Upper lobe of left lung (tissue), 6 donors: ENCODE results near the gene ABLIM3. TPM values are rescaled to one million over a fixed set of nuclear protein-coding genes. Genes with fewer than 3 reads are reported as not detected.
A peak's percentile ranks its signal among the peaks of the same experiment; 100 is the strongest.

Experiments used
- ATAC-seq, 2 donors: fragments of 200-7000 bp; cut with Tn5 transposase; one replicate each; pipeline ENCODE4 v1.9.1; 2022; ENCODE audit warnings: mild to moderate bottlenecking in 2 of 2, moderate library complexity in 2 of 2; ENCODE audit not compliant: low FRiP score in 2 of 2
- DNase-seq, 2 donors: peaks; one replicate each; pipeline ENCODE4 v3.0.0-alpha.2; 2019 to 2020
- H3K27ac ChIP-seq, 4 donors: fragments of 200-600 bp; sonication (generic); one replicate each; pipeline ENCODE4 v1.5.1; 2016 to 2019
- H3K27me3 ChIP-seq, 4 donors: fragments of 200-600 bp; sonication (generic); one replicate each; pipeline ENCODE4 v1.5.1; 2017 to 2019
- H3K36me3 ChIP-seq, 4 donors: fragments of 200-600 bp; sonication (generic); one replicate each; pipeline ENCODE4 v1.5.1; 2016 to 2019
- H3K4me1 ChIP-seq, 4 donors: fragments of 200-600 bp; sonication (generic); one replicate each; pipeline ENCODE4 v1.5.1; 2018 to 2019
- H3K4me3 ChIP-seq, 4 donors: fragments of 200-600 bp; sonication (generic); one replicate each; pipeline ENCODE4 v1.5.1; 2017 to 2019; ENCODE audit warnings: mild to moderate bottlenecking in 2 of 4, moderate library complexity in 1 of 4
- H3K9me3 ChIP-seq, 4 donors: fragments of 200-600 bp; sonication (generic); one replicate each; pipeline ENCODE4 v1.5.1; 2018 to 2019
- CTCF ChIP-seq, 6 experiments: fragments of 450-650 bp in 4 of 6; fragments of 200-600 bp in 2 of 6; sonication (generic) in 2 of 6; IDR thresholded peaks; one replicate each; pipeline ENCODE4 v1.5.1; 2016 to 2019; ENCODE audit warnings: antibody characterized with exemption in 6 of 6
- EP300 ChIP-seq, 4 donors: sonication (generic); formaldehyde crosslinking; IDR thresholded peaks; one replicate each; pipeline ENCODE4 v1.5.1; 2017; ENCODE audit warnings: antibody characterized with exemption in 4 of 4, control low read depth in 2 of 4
- POLR2A ChIP-seq, 4 donors: fragments of 450-650 bp; IDR thresholded peaks; one replicate each; pipeline ENCODE4 v1.5.1; 2016 to 2017; ENCODE audit warnings: antibody characterized with exemption in 4 of 4, mild to moderate bottlenecking in 2 of 4
- POLR2AphosphoS5 ChIP-seq, 2 donors: sonication (generic); formaldehyde crosslinking; IDR thresholded peaks; one replicate each; pipeline ENCODE4 v1.5.1; 2017; ENCODE audit warnings: antibody characterized with exemption in 2 of 2
- WGBS, 2 donors: methylation state at CpG; one replicate each; pipeline ENCODE4 v1.1.5; 2017 to 2018; 5-methylcytosine and 5-hydroxymethylcytosine counted together
- total RNA-seq, 6 donors: library from RNA; depleted of rRNA in 4 of 6; stranded (reverse); fragments of >200 nt in 4 of 6; gene quantifications; one replicate each; pipeline versions ENCODE4 v1.1.0 to v1.2.1, GENCODE V29; 2016 to 2021
- donor health status: DM: no; HTN: no; CAD: no; lungs with moderate emphysema.
- donor health status: DM: no; HTN: yes; CAD: no; lungs with severe emphysema.

ABLIM3 gene
- total RNA-seq, 6 donors from 2014 or later, result 7.2 to 38.0 (median 21.0) TPM

- Histone ChIP-seq H3K9me3 (no peaks in the 10 kb centered on the region), H3K27me3 (no peaks in the 10 kb centered on the region), H3K4me1 (peaks cover 5 to 23% (median 17%) of the 10 kb centered on the region in 4 donors), H3K36me3 (peaks cover 0 to 9% (median 3%) of the 10 kb centered on the region in 4 donors), H3K27ac (no peak overlapping the region), H3K4me3 (no peak overlapping the region)
- WGBS, 2 donors, result 43 to 61% methylated on average over 2 of the region's 2 CpGs
- no peak for TF ChIP-seq EP300 (IDR thresholded peaks at IDR 0.05)
- no peak for TF ChIP-seq POLR2A (IDR thresholded peaks at IDR 0.05)
- no peak for TF ChIP-seq POLR2AphosphoS5 (IDR thresholded peaks at IDR 0.05)
- TF ChIP-seq CTCF (IDR thresholded peaks at IDR 0.05), result no peak
- ATAC-seq, result no peak
- no peak for DNase-seq
Measured at GRCh38 chr5:149207831-149208230, 66.5 kb downstream of the ABLIM3 start.

- peak in 1 of 4 donors; percentile 28 for TF ChIP-seq EP300 (IDR thresholded peaks at IDR 0.05)
- TF ChIP-seq POLR2AphosphoS5 (IDR thresholded peaks at IDR 0.05), result peak in 1 of 2 donors; percentile 12
- no peak for TF ChIP-seq POLR2A (IDR thresholded peaks at IDR 0.05)
- 69 to 72% methylated on average over 4 of the region's 4 CpGs for WGBS, 2 donors
Measured at GRCh38 chr5:149210225-149210624, 68.9 kb downstream of the ABLIM3 start.

GRCh38 chr5:149210968-149211490 is 69.7 kb downstream of the ABLIM3 start:
- peak overlapping the region in 3 of 4 donors; percentile 24 to 73 (median 31) for H3K27ac ChIP-seq
- 90 to 91% methylated on average over 4 of the region's 4 CpGs for WGBS, 2 donors
- H3K27me3 ChIP-seq, result no peaks in the 10 kb centered on the region
- no peak for ATAC-seq
- no peaks in the 10 kb centered on the region for H3K9me3 ChIP-seq
- TF ChIP-seq CTCF (IDR thresholded peaks at IDR 0.05) (no peak), EP300 (IDR thresholded peaks at IDR 0.05) (no peak), POLR2AphosphoS5 (IDR thresholded peaks at IDR 0.05) (no peak), POLR2A (IDR thresholded peaks at IDR 0.05) (no peak)
- H3K36me3 ChIP-seq, result no peaks in the 10 kb centered on the region
- no peak for DNase-seq
- peaks cover 5 to 29% (median 21%) of the 10 kb centered on the region in 4 donors for H3K4me1 ChIP-seq
- no peak overlapping the region for H3K4me3 ChIP-seq

More at GRCh38 chr5:149210225-149210624, 68.9 kb downstream of the ABLIM3 start:
- Histone ChIP-seq H3K27me3 (no peaks in the 10 kb centered on the region), H3K9me3 (no peaks in the 10 kb centered on the region), H3K27ac (peak overlapping the region in 2 of 4 donors; percentile 0 to 26), H3K36me3 (no peaks in the 10 kb centered on the region), H3K4me1 (peaks cover 5 to 29% (median 21%) of the 10 kb centered on the region in 4 donors), H3K4me3 (no peak overlapping the region)
- DNase-seq, result no peak
- no peak for ATAC-seq

GRCh38 chr5:149211566-149211965 is 70.3 kb downstream of the ABLIM3 start:
- Histone ChIP-seq H3K9me3 (no peaks in the 10 kb centered on the region), H3K4me3 (no peak overlapping the region), H3K36me3 (no peaks in the 10 kb centered on the region), H3K27me3 (no peaks in the 10 kb centered on the region), H3K27ac (peak overlapping the region in 3 of 4 donors; percentile 24 to 73 (median 31)), H3K4me1 (peaks cover 5 to 24% (median 19%) of the 10 kb centered on the region in 4 donors)
- DNase-seq (no peak), ATAC-seq (no peak)
- TF ChIP-seq CTCF (IDR thresholded peaks at IDR 0.05) (no peak), POLR2AphosphoS5 (IDR thresholded peaks at IDR 0.05) (no peak), POLR2A (IDR thresholded peaks at IDR 0.05) (no peak), EP300 (IDR thresholded peaks at IDR 0.05) (no peak)

- Histone ChIP-seq H3K27me3 (no peaks in the 10 kb centered on the region), H3K27ac (peak overlapping the region; percentile 5 to 73 (median 34)), H3K36me3 (no peaks in the 10 kb centered on the region), H3K9me3 (no peaks in the 10 kb centered on the region), H3K4me3 (no peak overlapping the region), H3K4me1 (peaks cover 8 to 27% (median 21%) of the 10 kb centered on the region in 4 donors)
- ATAC-seq (peak in 1 of 2 donors; percentile 76), DNase-seq (no peak)
- TF ChIP-seq CTCF (IDR thresholded peaks at IDR 0.05) (no peak), EP300 (IDR thresholded peaks at IDR 0.05) (peak in 1 of 4 donors; percentile 70), POLR2A (IDR thresholded peaks at IDR 0.05) (no peak), POLR2AphosphoS5 (IDR thresholded peaks at IDR 0.05) (peak; percentile 27 to 74)
- WGBS, 2 donors, result 64 to 70% methylated on average over 7 of the region's 7 CpGs
Measured at GRCh38 chr5:149212198-149212951, 71.1 kb downstream of the ABLIM3 start.
